T-helper 2 cell treated with Interferon-gamma antibody and Interleukin-4, amounts not matched to agents 5 μg/mL and 100 μg/mL, for 36 hours (primary cell): ENCODE data around the gene CMBL.

Source experiments
- DNase-seq: peaks from one replicate; pipeline ENCODE4 v3.0.0; 2021; ENCODE audit warnings: low spot score
- H3K27ac Mint-ChIP-seq: one replicate; pipeline ENCODE4 v1.8.0; 2021; ENCODE audit warnings: mild to moderate bottlenecking, mixed read lengths
- H3K27me3 Mint-ChIP-seq: one replicate; pipeline ENCODE4 v1.8.0; 2021; ENCODE audit warnings: low read depth, mixed read lengths
- H3K36me3 Mint-ChIP-seq: one replicate; pipeline ENCODE4 v1.8.0; 2021; ENCODE audit warnings: low read depth, mixed read lengths
- H3K4me1 Mint-ChIP-seq: one replicate; pipeline ENCODE4 v1.8.0; 2021; ENCODE audit warnings: low read depth, mixed read lengths
- H3K4me3 Mint-ChIP-seq: one replicate; pipeline ENCODE4 v1.8.0; 2022; ENCODE audit warnings: mild to moderate bottlenecking, moderate library complexity, mixed read lengths
- H3K9me3 Mint-ChIP-seq: one replicate; pipeline ENCODE4 v1.8.0; 2021; ENCODE audit warnings: mixed read lengths

CMBL gene

DNA sequence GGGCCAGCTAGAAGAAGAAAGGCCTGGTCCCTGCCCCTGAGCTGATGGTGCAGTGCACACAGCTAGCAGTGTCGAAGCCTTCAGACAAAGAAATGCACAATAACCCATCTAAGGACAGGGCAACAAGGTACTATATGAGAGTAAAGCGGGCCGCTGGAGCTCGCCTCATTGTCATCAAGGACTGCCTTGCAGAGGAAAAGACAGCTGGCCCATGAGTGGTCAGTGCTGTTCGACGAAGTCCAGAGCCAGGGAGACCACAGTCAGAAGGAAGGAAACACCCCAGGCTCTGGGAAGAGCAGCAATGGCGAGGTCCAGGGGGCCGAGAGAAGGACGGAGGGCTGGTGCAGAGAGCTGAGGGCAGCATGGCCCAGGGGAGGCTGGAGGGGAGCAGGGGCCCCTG, 75.3 kb downstream of the CMBL start:
- no peak overlapping the region for H3K27ac Mint-ChIP-seq
- H3K36me3 Mint-ChIP-seq, result peaks cover 10% of the 10 kb centered on the region
- DNase-seq, result no peak
- no peaks in the 10 kb centered on the region for H3K27me3 Mint-ChIP-seq
- H3K9me3 Mint-ChIP-seq, result no peaks in the 10 kb centered on the region
- no peak overlapping the region for H3K4me3 Mint-ChIP-seq
- H3K4me1 Mint-ChIP-seq, result no peaks in the 10 kb centered on the region

DNA sequence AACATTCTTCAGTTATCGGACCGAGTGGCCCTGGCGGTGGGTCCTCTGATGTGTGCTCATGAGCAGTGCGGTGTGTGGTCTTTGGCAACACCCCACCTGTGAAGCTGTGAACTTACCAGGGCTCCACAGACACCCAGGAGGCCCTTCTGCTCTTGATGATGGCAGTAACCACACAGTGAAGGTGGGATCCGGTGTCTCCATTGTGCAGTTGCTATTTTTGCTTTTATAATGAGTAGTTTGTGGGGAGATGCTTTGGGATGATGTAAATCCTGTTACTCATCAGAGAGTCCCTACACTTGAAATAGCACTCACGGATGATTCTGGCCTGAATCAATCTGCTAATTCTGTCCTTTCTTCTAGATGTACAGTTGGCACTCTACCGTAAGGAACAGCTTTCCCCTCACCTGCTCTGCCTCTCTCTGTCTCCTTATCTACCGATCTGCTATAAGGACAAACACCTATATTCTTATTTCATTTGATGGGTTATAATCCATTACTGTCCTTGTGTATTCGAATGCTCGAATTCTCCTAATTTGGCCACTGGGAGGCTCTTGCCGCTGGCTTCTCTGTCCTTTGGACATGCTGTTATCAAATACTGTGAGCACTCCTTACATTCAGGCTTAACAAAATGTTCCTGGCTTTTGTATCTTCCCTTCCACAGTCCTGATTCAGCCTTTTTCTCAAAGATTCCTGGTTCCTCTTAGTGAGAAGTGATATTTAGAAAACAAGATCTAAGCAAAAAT, 78.2 kb downstream of the CMBL start:
- no peaks in the 10 kb centered on the region for H3K4me1 Mint-ChIP-seq
- peaks cover 19% of the 10 kb centered on the region for H3K36me3 Mint-ChIP-seq
- H3K4me3 Mint-ChIP-seq, result no peak overlapping the region
- H3K9me3 Mint-ChIP-seq, result no peaks in the 10 kb centered on the region
- H3K27me3 Mint-ChIP-seq, result no peaks in the 10 kb centered on the region
- no peak overlapping the region for H3K27ac Mint-ChIP-seq
- DNase-seq, result no peak

DNA sequence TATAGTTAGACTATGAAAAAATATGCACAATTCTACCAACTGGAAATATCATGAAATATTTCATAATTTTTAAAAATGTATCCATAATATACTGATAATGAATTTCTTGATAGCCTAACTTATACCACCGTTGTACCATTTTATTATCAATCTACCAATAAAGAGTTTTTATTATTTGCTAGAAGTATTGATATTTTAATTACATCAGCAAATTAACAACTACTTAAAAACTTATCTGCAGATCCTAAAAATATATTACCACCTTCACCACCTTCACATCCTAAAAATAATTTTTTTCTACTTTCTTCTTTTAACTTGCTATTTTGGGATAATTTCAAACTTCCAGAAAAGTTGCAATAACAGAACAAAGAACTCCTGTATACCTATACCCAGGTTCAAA, 79.4 kb downstream of the CMBL start:
- no peaks in the 10 kb centered on the region for H3K4me1 Mint-ChIP-seq

More for the DNA sequence above, 79.4 kb downstream of the CMBL start:
- Mint-ChIP-seq H3K27me3 (no peaks in the 10 kb centered on the region), H3K36me3 (peaks cover 21% of the 10 kb centered on the region), H3K4me3 (no peak overlapping the region), H3K9me3 (no peaks in the 10 kb centered on the region), H3K27ac (no peak overlapping the region)
- no peak for DNase-seq
